OCI-LY7 (cell line): ENCODE data around the gene KLK1. TPM values are rescaled to one million over a fixed set of nuclear protein-coding genes. Genes with fewer than 3 reads are reported as not detected.
"Not testable (repeated sequence)": the region's sequence is repeated elsewhere in the genome, so short reads cannot be mapped to it uniquely, and the experiment has no call there.

Experiments used
- BruUV-seq: library from RNA; stranded (reverse); fragments of 400-500 nt; replicated peaks from 2 replicates; lab custom pipeline; 2021; lab: Mats Ljungman, UMichigan
- CTCF ChIA-PET: fragments of 300-600 bp; sonication (Branson Sonifier 250); formaldehyde crosslinking; loops from one replicate; lab custom pipeline; 2022; ENCODE audit warnings: antibody characterized with exemption; ENCODE audit not compliant: unreplicated experiment; lab: Charles Lee
- POLR2A ChIA-PET: fragments of 300-600 bp; sonication (Branson Sonifier 250); formaldehyde crosslinking; loops from one replicate; lab custom pipeline; 2022; ENCODE audit warnings: antibody characterized with exemption; lab: Charles Lee
- DNase-seq: peaks from one replicate; pipeline ENCODE4 v3.0.0-alpha.2; 2015; ENCODE audit warnings: low spot score
- H2AFZ ChIP-seq: fragments of 200-600 bp; sonication (generic), shearing (Covaris generic); 2 replicates; pipeline ENCODE4 v1.6.1; 2014; ENCODE audit warnings: mild to moderate bottlenecking, antibody characterized with exemption, low read length, moderate library complexity
- H3K27ac ChIP-seq: fragments of 200-600 bp; sonication (generic); 2 replicates; pipeline ENCODE4 v1.5.1; 2014; ENCODE audit warnings: mixed run types, low read depth, mild to moderate bottlenecking, moderate library complexity, low read length, inconsistent platforms; ENCODE audit not compliant: poor library complexity, severe bottlenecking
- H3K36me3 ChIP-seq: fragments of 200-600 bp; sonication (generic); 2 replicates; pipeline ENCODE4 v1.6.1; 2014; ENCODE audit warnings: mild to moderate bottlenecking, antibody characterized with exemption, low read length, moderate library complexity, mixed read lengths; ENCODE audit not compliant: insufficient read depth
- H3K4me1 ChIP-seq: fragments of 200-600 bp; sonication (generic); 2 replicates; pipeline ENCODE4 v1.5.1; 2014; ENCODE audit warnings: mild to moderate bottlenecking, low read length; ENCODE audit not compliant: insufficient read depth, poor library complexity, severe bottlenecking
- H3K4me2 ChIP-seq: fragments of 200-600 bp; sonication (generic); 2 replicates; pipeline ENCODE4 v1.6.1; 2014; ENCODE audit warnings: mild to moderate bottlenecking, low read length
- H3K4me3 ChIP-seq: fragments of 200-600 bp; sonication (generic); 2 replicates; pipeline ENCODE4 v1.5.1; 2014; ENCODE audit warnings: mild to moderate bottlenecking, low read depth, low read length; ENCODE audit not compliant: poor library complexity, severe bottlenecking
- H3K79me2 ChIP-seq: fragments of 200-600 bp; sonication (generic); 2 replicates; pipeline ENCODE4 v1.6.1; 2016; ENCODE audit warnings: low read depth, mild to moderate bottlenecking, low read length, moderate library complexity, mixed read lengths; ENCODE audit not compliant: insufficient read depth
- H3K9me2 ChIP-seq: fragments of 200-600 bp; sonication (generic); 2 replicates; pipeline ENCODE4 v1.6.1; 2016; ENCODE audit warnings: mild to moderate bottlenecking, low read length, mixed read lengths; ENCODE audit not compliant: insufficient read depth
- H3K9me3 ChIP-seq: fragments of 200-600 bp; sonication (generic); 2 replicates; pipeline ENCODE4 v1.6.1; 2014; ENCODE audit warnings: mild to moderate bottlenecking, mixed run types, low read length, mixed read lengths
- H4K20me1 ChIP-seq: fragments of 200-600 bp; sonication (generic); 2 replicates; pipeline ENCODE4 v1.6.1; 2014; ENCODE audit warnings: mild to moderate bottlenecking, antibody characterized with exemption, low read length, moderate library complexity, mixed read lengths; ENCODE audit not compliant: insufficient read depth
- EZH2phosphoT487 ChIP-seq: fragments of 200-600 bp; sonication (generic); IDR thresholded peaks from 2 replicates; pipeline ENCODE4 v1.6.1; 2018; ENCODE audit warnings: low read depth, borderline replicate concordance, mild to moderate bottlenecking, mixed run types, antibody characterized with exemption, low read length, moderate library complexity, mixed read lengths
- intact Hi-C: fragments of 100-400 bp; cut with micrococcal nuclease; formaldehyde crosslinking; loops from one replicate; pipeline ENCODE4 v1.10.0; 2022; ENCODE audit not compliant: unreplicated experiment
- small RNA-seq: library from RNA; depleted of rRNA; stranded (forward); fragments of <200 nt; gene quantifications from one replicate; pipeline ENCODE3, GENCODE V24; 2014
- total RNA-seq, 2 experiments: library from RNA; depleted of rRNA in 1 of 2; stranded (reverse); fragments of >200 nt in 1 of 2; shearing (Covaris generic) in 1 of 2; gene quantifications; 2 replicates each; pipeline ENCODE4 v1.2.3, GENCODE V29; 2014 to 2022
- TF ChIP-seq, protein P1 (sequence below): fragments of 200-600 bp; sonication (generic); conservative IDR thresholded peaks from 2 replicates; pipeline ENCODE4 v1.5.1; 2014; ENCODE audit warnings: mild to moderate bottlenecking, antibody characterized with exemption, low read length, moderate library complexity, mixed read lengths

Gene KLK1
- total RNA-seq, 2 experiments from 2014 or later = 5.1 TPM; not detected in 1

DNA sequence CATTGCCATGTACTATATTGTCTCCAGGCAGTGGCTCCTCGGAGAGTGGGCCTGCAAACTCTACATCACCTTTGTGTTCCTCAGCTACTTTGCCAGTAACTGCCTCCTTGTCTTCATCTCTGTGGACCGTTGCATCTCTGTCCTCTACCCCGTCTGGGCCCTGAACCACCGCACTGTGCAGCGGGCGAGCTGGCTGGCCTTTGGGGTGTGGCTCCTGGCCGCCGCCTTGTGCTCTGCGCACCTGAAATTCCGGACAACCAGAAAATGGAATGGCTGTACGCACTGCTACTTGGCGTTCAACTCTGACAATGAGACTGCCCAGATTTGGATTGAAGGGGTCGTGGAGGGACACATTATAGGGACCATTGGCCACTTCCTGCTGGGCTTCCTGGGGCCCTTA lies 52.7 kb downstream of the KLK1 start:
- TF ChIP-seq EZH2phosphoT487 = no peak
- TF ChIP-seq, protein P1, sequence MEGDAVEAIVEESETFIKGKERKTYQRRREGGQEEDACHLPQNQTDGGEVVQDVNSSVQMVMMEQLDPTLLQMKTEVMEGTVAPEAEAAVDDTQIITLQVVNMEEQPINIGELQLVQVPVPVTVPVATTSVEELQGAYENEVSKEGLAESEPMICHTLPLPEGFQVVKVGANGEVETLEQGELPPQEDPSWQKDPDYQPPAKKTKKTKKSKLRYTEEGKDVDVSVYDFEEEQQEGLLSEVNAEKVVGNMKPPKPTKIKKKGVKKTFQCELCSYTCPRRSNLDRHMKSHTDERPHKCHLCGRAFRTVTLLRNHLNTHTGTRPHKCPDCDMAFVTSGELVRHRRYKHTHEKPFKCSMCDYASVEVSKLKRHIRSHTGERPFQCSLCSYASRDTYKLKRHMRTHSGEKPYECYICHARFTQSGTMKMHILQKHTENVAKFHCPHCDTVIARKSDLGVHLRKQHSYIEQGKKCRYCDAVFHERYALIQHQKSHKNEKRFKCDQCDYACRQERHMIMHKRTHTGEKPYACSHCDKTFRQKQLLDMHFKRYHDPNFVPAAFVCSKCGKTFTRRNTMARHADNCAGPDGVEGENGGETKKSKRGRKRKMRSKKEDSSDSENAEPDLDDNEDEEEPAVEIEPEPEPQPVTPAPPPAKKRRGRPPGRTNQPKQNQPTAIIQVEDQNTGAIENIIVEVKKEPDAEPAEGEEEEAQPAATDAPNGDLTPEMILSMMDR = no peak
- Histone ChIP-seq H4K20me1 (no peaks in the 10 kb centered on the region), H3K79me2 (no peaks in the 10 kb centered on the region), H3K4me2 (no peak overlapping the region), H3K36me3 (no peaks in the 10 kb centered on the region), H3K27ac (no peak overlapping the region), H2AFZ (no peak overlapping the region), H3K9me3 (peaks cover 6% of the 10 kb centered on the region; the same call in 1 of the 2 replicates), H3K4me1 (no peaks in the 10 kb centered on the region), H3K9me2 (no peaks in the 10 kb centered on the region), H3K4me3 (no peak overlapping the region)
- ChIA-PET POLR2A (interaction anchor here (0.6 kb wide), 2 partner anchors 10 to 102 kb away, joined by 3 to 4 read pairs; partner anchors contain the start of gene KLK2), CTCF (no interaction called here)
- BruUV-seq = no TSS peak
- DNase-seq = no peak
- intact Hi-C loops = no loop called here

DNA sequence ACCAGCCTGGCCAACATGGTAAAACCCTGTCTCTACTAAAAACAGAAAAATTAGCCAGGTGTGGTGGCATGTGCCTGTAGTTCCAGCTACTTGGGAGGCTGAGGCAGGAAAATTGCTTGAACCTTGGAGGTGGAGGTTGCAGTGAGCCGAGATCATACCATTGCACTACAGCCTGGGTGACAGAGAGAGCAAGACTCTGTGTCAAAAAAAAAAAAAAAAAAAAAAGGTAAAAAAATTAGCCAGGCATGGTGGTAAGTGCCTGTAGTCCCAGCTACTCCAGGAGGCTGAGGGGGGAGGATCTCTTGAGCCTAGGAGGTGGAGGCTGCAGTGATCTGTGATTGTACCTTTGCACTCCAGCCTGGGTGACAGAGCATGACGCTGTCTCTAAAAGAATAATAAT lies 53.4 kb downstream of the KLK1 start, which contains the start of gene GPR32:
TSS of gene GPR32 (plus strand) at position 301 of the 400 bp plus-strand sequence. CDS start 137 bp downstream, outside the sequence.
- H3K27ac ChIP-seq, H4K20me1 ChIP-seq, H3K36me3 ChIP-seq, H2AFZ ChIP-seq, H3K9me3 ChIP-seq, DNase-seq, CTCF ChIA-PET, intact Hi-C loops, BruUV-seq, H3K9me2 ChIP-seq, H3K79me2 ChIP-seq, H3K4me3 ChIP-seq, H3K4me2 ChIP-seq, H3K4me1 ChIP-seq: not testable (repeated sequence)
- POLR2A ChIA-PET = interaction anchor here (0.6 kb wide), 2 partner anchors 11 to 103 kb away, joined by 3 to 4 read pairs; partner anchors contain the start of gene KLK2

Small RNA genes lying within 50 kb of the gene (small RNA-seq; reads per million reads assigned to genes)
- gene SNORD88A (372 reads per million, percentile 99 among the genes with 10 or more reads in this experiment), gene SNORD88B (not detected), gene SNORD88C (not detected)

Other genes starting within 250 kb of the KLK1 start
- gene SYT3, start 183.9 kb downstream of the KLK1 start, total RNA-seq (2014; rRNA removed; shearing (Covaris generic)) = 0.16 TPM in 1 of 2 replicates, not detected in the other
- 0.17 and 0.33 TPM in 2 replicates for gene SYT3, start 183.9 kb downstream of the KLK1 start, total RNA-seq (2022)
- 15.2 and 20.0 TPM in 2 replicates for gene C19orf81, start 174.3 kb downstream of the KLK1 start, total RNA-seq (2014; rRNA removed; shearing (Covaris generic))
- 11.4 and 14.2 TPM in 2 replicates for gene C19orf81, start 174.3 kb downstream of the KLK1 start, total RNA-seq (2022)
- 0.03 TPM in 2 replicates for gene SHANK1, start 104.0 kb downstream of the KLK1 start, total RNA-seq (2014; rRNA removed; shearing (Covaris generic))
- 10.7 and 13.1 TPM in 2 replicates for gene SHANK1, start 104.0 kb downstream of the KLK1 start, total RNA-seq (2022)
- 1.0 and 2.0 TPM in 2 replicates for gene CLEC11A, start 100.4 kb downstream of the KLK1 start, total RNA-seq (2014; rRNA removed; shearing (Covaris generic))
- 4.2 and 4.5 TPM in 2 replicates for gene CLEC11A, start 100.4 kb downstream of the KLK1 start, total RNA-seq (2022)
- gene GPR32, start 53.3 kb downstream of the KLK1 start, total RNA-seq (2014; rRNA removed; shearing (Covaris generic)) = not detected in 2 replicates
- not detected in 2 replicates for gene GPR32, start 53.3 kb downstream of the KLK1 start, total RNA-seq (2022)
- gene ACP4, start 33.4 kb downstream of the KLK1 start, total RNA-seq (2014; rRNA removed; shearing (Covaris generic)) = not detected in 2 replicates
- gene ACP4, start 33.4 kb downstream of the KLK1 start, total RNA-seq (2022) = not detected in 2 replicates
- not detected in 2 replicates for gene KLK15, start 9.8 kb upstream of the KLK1 start, total RNA-seq (2014; rRNA removed; shearing (Covaris generic))
- gene KLK15, start 9.8 kb upstream of the KLK1 start, total RNA-seq (2022) = not detected in 2 replicates
- not detected in 2 replicates for gene KLK3, start 31.1 kb upstream of the KLK1 start, total RNA-seq (2014; rRNA removed; shearing (Covaris generic))
- gene KLK3, start 31.1 kb upstream of the KLK1 start, total RNA-seq (2022) = not detected in 2 replicates
- gene KLK2, start 49.7 kb upstream of the KLK1 start, total RNA-seq (2014; rRNA removed; shearing (Covaris generic)) = not detected in 2 replicates
- not detected in 2 replicates for gene KLK2, start 49.7 kb upstream of the KLK1 start, total RNA-seq (2022)
- not detected in 2 replicates for gene KLK4, start 87.6 kb upstream of the KLK1 start, total RNA-seq (2014; rRNA removed; shearing (Covaris generic))
- gene KLK4, start 87.6 kb upstream of the KLK1 start, total RNA-seq (2022) = not detected in 2 replicates
- not detected in 2 replicates for gene KLK5, start 129.3 kb upstream of the KLK1 start, total RNA-seq (2014; rRNA removed; shearing (Covaris generic))
- not detected in 2 replicates for gene KLK5, start 129.3 kb upstream of the KLK1 start, total RNA-seq (2022)
- not detected in 2 replicates for gene KLK6, start 145.8 kb upstream of the KLK1 start, total RNA-seq (2014; rRNA removed; shearing (Covaris generic))
- not detected in 2 replicates for gene KLK6, start 145.8 kb upstream of the KLK1 start, total RNA-seq (2022)
- not detected in 2 replicates for gene KLK7, start 160.1 kb upstream of the KLK1 start, total RNA-seq (2014; rRNA removed; shearing (Covaris generic))
- not detected in 2 replicates for gene KLK7, start 160.1 kb upstream of the KLK1 start, total RNA-seq (2022)
- gene KLK8, start 177.8 kb upstream of the KLK1 start, total RNA-seq (2014; rRNA removed; shearing (Covaris generic)) = not detected in 2 replicates
- gene KLK8, start 177.8 kb upstream of the KLK1 start, total RNA-seq (2022) = not detected in 2 replicates
- gene KLK10, start 195.9 kb upstream of the KLK1 start, total RNA-seq (2014; rRNA removed; shearing (Covaris generic)) = not detected in 2 replicates
- not detected in 2 replicates for gene KLK10, start 195.9 kb upstream of the KLK1 start, total RNA-seq (2022)
- not detected in 2 replicates for gene KLK11, start 202.8 kb upstream of the KLK1 start, total RNA-seq (2014; rRNA removed; shearing (Covaris generic))
- not detected in 2 replicates for gene KLK11, start 202.8 kb upstream of the KLK1 start, total RNA-seq (2022)
- gene KLK12, start 211.2 kb upstream of the KLK1 start, total RNA-seq (2014; rRNA removed; shearing (Covaris generic)) = not detected in 2 replicates
- gene KLK12, start 211.2 kb upstream of the KLK1 start, total RNA-seq (2022) = not detected in 2 replicates
- gene KLK13, start 241.3 kb upstream of the KLK1 start, total RNA-seq (2014; rRNA removed; shearing (Covaris generic)) = not detected in 2 replicates
- gene KLK13, start 241.3 kb upstream of the KLK1 start, total RNA-seq (2022) = not detected in 2 replicates